Measurements from ENCODE around the gene COL16A1.
A peak's percentile ranks its signal among the peaks of the same experiment; 100 is the strongest.

Gene COL16A1

GRCh38 chr1:31726715-31727114, 22.9 kb upstream of the COL16A1 start:
- TF ChIP-seq CTCF (IDR thresholded peaks at IDR 0.05; ENCODE audit: insufficient read depth, low read depth, low read length, missing control alignments): no peak
- H3K4me3 ChIP-seq (ENCODE audit: low read depth, low read length): no peak overlapping the region
- DNase-seq (ENCODE audit: low read depth): no peak

- no peak overlapping the region for H3K4me3 ChIP-seq (ENCODE audit: low read depth, low read length)
- no peak for TF ChIP-seq CTCF (IDR thresholded peaks at IDR 0.05; ENCODE audit: insufficient read depth, low read depth, low read length, missing control alignments)
- no peak for DNase-seq (ENCODE audit: low read depth)
Observed at GRCh38 chr1:31725777-31726535, 22.1 kb upstream of the COL16A1 start.

GRCh38 chr1:31725134-31725533, 21.3 kb upstream of the COL16A1 start:
- TF ChIP-seq CTCF (IDR thresholded peaks at IDR 0.05; ENCODE audit: insufficient read depth, low read depth, low read length, missing control alignments): no peak
- H3K4me3 ChIP-seq (ENCODE audit: low read depth, low read length): no peak overlapping the region
- DNase-seq (ENCODE audit: low read depth): no peak

- no peak overlapping the region for H3K4me3 ChIP-seq (ENCODE audit: low read depth, low read length)
- no peak for TF ChIP-seq CTCF (IDR thresholded peaks at IDR 0.05; ENCODE audit: insufficient read depth, low read depth, low read length, missing control alignments)
- DNase-seq (ENCODE audit: low read depth): peak; percentile 44
Observed at GRCh38 chr1:31723828-31724359, 20.1 kb upstream of the COL16A1 start.

GRCh38 chr1:31718327-31718897, 14.6 kb upstream of the COL16A1 start:
- DNase-seq (ENCODE audit: low read depth): no peak
- no peak for TF ChIP-seq CTCF (IDR thresholded peaks at IDR 0.05; ENCODE audit: insufficient read depth, low read depth, low read length, missing control alignments)
- no peak overlapping the region for H3K4me3 ChIP-seq (ENCODE audit: low read depth, low read length)

- TF ChIP-seq CTCF (IDR thresholded peaks at IDR 0.05; ENCODE audit: insufficient read depth, low read depth, low read length, missing control alignments): no peak
- H3K4me3 ChIP-seq (ENCODE audit: low read depth, low read length): no peak overlapping the region
- no peak for DNase-seq (ENCODE audit: low read depth)
Observed at GRCh38 chr1:31717341-31717740, 13.5 kb upstream of the COL16A1 start.
